AG04450 (cell line): Measurements from ENCODE around the gene PDLIM1. TPM values are rescaled to one million over a fixed set of nuclear protein-coding genes. Genes with fewer than 3 reads are reported as not detected.

ENCODE experiments used
- CTCF ChIA-PET: fragments of 300-600, 350-600 bp; formaldehyde crosslinking; extraction: SDS; loops from one replicate; lab custom pipeline; 2022; ENCODE audit warnings: antibody characterized with exemption, inconsistent platforms; lab: Charles Lee
- POLR2A ChIA-PET: fragments of 350-600 bp; formaldehyde crosslinking; extraction: SDS; loops from one replicate; lab custom pipeline; 2021; ENCODE audit warnings: antibody characterized with exemption, inconsistent platforms; lab: Yijun Ruan, JAX
- DNase-seq: peaks from one replicate; pipeline ENCODE4 v3.0.0-alpha.2; 2011; ENCODE audit warnings: low read depth, low spot score
- H3K27ac ChIP-seq: one replicate; pipeline ENCODE4 v1.5.1; 2012; ENCODE audit warnings: low read depth, low read length, control low read depth
- H3K27me3 ChIP-seq: one replicate; pipeline ENCODE4 v1.6.0; 2012; ENCODE audit warnings: low read length; ENCODE audit not compliant: control insufficient read depth, insufficient read depth
- H3K4me3 ChIP-seq: 2 replicates; pipeline ENCODE4 v1.5.1; 2011; ENCODE audit warnings: mild to moderate bottlenecking, low read depth, low read length, control low read depth
- H3K9me3 ChIP-seq: 2 replicates; pipeline ENCODE4 v1.5.1; 2012; ENCODE audit warnings: low read length; ENCODE audit not compliant: control insufficient read depth, insufficient read depth
- polyA plus RNA-seq: library from polyadenylated mRNA; depleted of rRNA; stranded (reverse); fragments of >200 nt; gene quantifications from 2 replicates; pipeline ENCODE4 v1.2.3, GENCODE V29; 2011
- TF ChIP-seq, protein P1 (sequence below): IDR thresholded peaks from 2 replicates; pipeline ENCODE4 v1.5.1; 2011; ENCODE audit warnings: low read depth, low read length, control low read depth, inconsistent platforms

The PDLIM1 gene
- polyA plus RNA-seq, 1 experiment, result 255 TPM

DNA sequence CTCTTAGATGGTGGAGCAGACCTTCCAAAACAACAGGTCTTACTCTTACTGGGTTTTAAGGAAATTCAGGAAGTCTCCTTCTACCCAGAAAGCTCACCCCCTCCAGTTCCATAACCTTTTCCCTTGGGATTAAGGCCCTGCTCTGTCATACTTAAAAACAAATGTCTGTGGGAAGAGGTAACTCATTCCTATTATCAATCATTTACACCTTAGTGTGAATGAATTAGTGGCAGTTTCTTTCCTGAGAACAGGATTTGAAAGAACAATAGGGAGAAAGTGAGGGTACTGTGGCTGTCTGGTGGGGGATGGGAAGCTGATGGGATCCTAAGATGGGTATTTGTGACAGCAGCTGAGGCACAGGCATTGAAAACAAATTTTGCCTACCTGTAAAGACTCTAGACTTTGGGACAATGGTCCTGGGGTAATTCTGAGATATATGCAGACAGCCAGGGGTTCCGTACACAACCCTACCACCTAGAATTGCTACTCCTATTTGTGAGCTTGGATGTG lies 22.2 kb upstream of the PDLIM1 start:
- no peaks in the 10 kb centered on the region for H3K9me3 ChIP-seq
- peaks cover 3% of the 10 kb centered on the region for H3K27me3 ChIP-seq
- TF ChIP-seq, protein P1, sequence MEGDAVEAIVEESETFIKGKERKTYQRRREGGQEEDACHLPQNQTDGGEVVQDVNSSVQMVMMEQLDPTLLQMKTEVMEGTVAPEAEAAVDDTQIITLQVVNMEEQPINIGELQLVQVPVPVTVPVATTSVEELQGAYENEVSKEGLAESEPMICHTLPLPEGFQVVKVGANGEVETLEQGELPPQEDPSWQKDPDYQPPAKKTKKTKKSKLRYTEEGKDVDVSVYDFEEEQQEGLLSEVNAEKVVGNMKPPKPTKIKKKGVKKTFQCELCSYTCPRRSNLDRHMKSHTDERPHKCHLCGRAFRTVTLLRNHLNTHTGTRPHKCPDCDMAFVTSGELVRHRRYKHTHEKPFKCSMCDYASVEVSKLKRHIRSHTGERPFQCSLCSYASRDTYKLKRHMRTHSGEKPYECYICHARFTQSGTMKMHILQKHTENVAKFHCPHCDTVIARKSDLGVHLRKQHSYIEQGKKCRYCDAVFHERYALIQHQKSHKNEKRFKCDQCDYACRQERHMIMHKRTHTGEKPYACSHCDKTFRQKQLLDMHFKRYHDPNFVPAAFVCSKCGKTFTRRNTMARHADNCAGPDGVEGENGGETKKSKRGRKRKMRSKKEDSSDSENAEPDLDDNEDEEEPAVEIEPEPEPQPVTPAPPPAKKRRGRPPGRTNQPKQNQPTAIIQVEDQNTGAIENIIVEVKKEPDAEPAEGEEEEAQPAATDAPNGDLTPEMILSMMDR, result no peak
- ChIA-PET POLR2A (no interaction called here), CTCF (interaction anchor here (0.7 to 1.0 kb wide), 2 partner anchors 8 to 66 kb away, joined by 3 read pairs; no protein-coding TSS in a partner anchor)
- no peak overlapping the region for H3K4me3 ChIP-seq
- no peak for DNase-seq
- no peak overlapping the region for H3K27ac ChIP-seq

DNA sequence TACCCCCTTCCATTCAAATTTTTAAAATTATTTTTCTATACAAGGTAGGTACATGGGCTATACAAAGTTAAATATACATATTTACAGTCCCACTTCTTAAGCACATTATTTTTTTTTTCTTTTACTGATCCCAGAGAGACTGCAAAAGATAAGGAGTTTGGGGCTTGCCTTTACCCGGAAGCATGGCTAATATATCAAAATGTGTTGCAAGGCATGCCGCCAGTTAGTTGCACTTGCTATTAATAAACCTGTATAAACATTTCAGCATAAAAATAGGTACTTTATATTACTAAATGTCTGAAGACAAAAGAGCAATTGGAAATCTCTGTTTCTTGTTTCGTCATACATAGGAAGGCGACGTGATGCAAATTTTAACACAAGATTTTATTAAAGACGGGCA lies 21.5 kb upstream of the PDLIM1 start:
- ChIA-PET CTCF (no interaction called here), POLR2A (no interaction called here)
- H3K27me3 ChIP-seq, result peaks cover 3% of the 10 kb centered on the region
- no peak overlapping the region for H3K27ac ChIP-seq
- H3K9me3 ChIP-seq, result no peaks in the 10 kb centered on the region
- H3K4me3 ChIP-seq, result no peak overlapping the region
- TF ChIP-seq, protein P1, result no peak
- DNase-seq, result no peak

DNA sequence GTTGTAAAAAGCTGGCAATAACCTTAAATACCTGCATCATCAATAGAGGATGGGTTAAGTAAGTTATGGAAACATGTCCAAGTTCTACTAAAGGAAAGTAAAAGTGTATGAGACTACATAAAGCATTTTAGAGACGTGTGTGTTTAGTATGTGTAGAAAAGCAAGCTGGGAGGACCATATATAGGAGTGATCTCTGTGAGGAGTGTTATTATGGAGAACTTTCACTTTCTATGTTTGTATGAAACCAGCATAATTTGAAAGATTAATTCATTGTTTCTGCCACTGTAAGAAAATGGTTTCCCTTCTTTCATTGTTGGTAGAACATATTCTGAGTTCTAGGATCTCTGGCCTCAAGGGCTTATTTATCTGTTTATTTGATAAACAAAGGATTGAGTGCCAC lies 19.2 kb upstream of the PDLIM1 start:
- no peak for DNase-seq
- TF ChIP-seq, protein P1, result no peak
- Histone ChIP-seq H3K4me3 (no peak overlapping the region), H3K27ac (no peak overlapping the region), H3K9me3 (no peaks in the 10 kb centered on the region), H3K27me3 (peaks cover 3% of the 10 kb centered on the region)
- POLR2A ChIA-PET, result no interaction called here
- CTCF ChIA-PET, result interaction anchor here (1.1 to 1.2 kb wide), 2 partner anchors 16 to 21 kb away, joined by 3 to 4 read pairs; no protein-coding TSS in a partner anchor

DNA sequence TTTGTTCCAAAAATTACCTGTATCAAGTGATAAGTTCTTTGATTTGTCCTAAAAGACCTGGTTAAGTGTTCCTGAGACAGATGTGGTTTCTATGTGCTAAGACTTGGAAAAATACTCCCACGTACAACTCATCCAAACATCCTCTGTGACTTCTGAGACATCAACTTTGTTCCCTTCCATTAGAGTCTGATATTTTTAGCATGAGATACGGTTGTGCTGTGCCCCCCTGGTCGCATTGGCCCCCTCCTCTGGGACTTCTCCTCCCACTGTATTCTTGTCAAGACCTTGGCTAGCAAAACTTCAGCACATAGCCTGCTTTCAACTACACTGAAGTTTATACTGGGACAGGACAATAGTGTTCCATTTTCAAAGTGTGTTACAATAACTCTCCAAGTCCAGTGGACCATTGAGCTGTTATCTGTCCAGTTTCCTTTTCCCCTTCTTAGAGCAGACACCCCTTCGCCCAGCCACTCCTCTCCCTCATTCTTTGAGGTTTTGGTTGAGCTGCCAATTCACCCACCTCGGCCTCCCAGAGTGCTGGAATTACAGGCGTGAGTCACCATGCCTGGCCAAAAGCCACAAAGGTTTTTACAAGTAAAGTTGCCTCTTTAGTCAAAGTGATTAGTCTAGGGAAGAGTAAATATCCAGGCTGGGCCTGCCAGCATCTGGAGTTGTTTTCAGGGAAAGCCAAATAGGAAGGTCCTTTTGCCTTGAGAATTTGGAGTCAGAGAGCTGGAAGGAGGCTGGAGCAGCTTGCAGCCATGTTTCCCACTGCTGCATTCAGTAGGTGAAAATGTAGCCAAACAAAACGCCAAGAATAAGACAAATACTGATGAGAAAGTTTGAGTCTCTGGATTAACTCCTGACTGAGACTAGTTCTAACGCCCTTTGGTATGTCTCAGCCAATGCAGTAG lies 17.8 kb upstream of the PDLIM1 start:
- Histone ChIP-seq H3K9me3 (no peaks in the 10 kb centered on the region), H3K27me3 (no peaks in the 10 kb centered on the region), H3K4me3 (peak overlapping the region; percentile 23), H3K27ac (peak overlapping the region; percentile 89)
- POLR2A ChIA-PET, result interaction anchor here (0.5 to 1.5 kb wide), 18 partner anchors 10 to 79 kb away, joined by 3 to 10 read pairs (median 4); partner anchors contain the start of gene PDLIM1
- CTCF ChIA-PET, result interaction anchor here (0.6 to 1.4 kb wide), 3 partner anchors 20 to 56 kb away, joined by 3 to 5 read pairs (median 3); no protein-coding TSS in a partner anchor
- peak; percentile 95 for DNase-seq
- TF ChIP-seq, protein P1, result no peak
